GM19043 (cell line): ENCODE measurements around the gene SIPA1L3.
"Not testable (repeated sequence)": the region's sequence is repeated elsewhere in the genome, so short reads cannot be mapped to it uniquely, and the experiment has no call there.

ENCODE experiments used
- ATAC-seq: cut with Tn5 transposase; IDR thresholded peaks from one replicate; pipeline ENCODE4 v1.9.1; 2021; ENCODE audit warnings: low read depth; ENCODE audit not compliant: unreplicated experiment

SIPA1L3 gene

GRCh38 chr19:38018694-38019395 is 111.8 kb downstream of the SIPA1L3 start:
- no peak for ATAC-seq

- no peak for ATAC-seq
These were observed 112.4 kb downstream of the SIPA1L3 start for GRCh38 chr19:38019396-38019724.

GRCh38 chr19:38020311-38020710 is 113.3 kb downstream of the SIPA1L3 start:
- ATAC-seq = no peak

GRCh38 chr19:38021352-38021751 is 114.3 kb downstream of the SIPA1L3 start:
- no peak for ATAC-seq

GRCh38 chr19:38022791-38023670 is 116.0 kb downstream of the SIPA1L3 start:
- no peak for ATAC-seq

- ATAC-seq = no peak
These were observed 116.9 kb downstream of the SIPA1L3 start for GRCh38 chr19:38023671-38024541.

- ATAC-seq = peak; percentile 70
These were observed 118.2 kb downstream of the SIPA1L3 start for GRCh38 chr19:38024992-38025908.

- ATAC-seq = no peak
These were observed 118.9 kb downstream of the SIPA1L3 start for GRCh38 chr19:38025909-38026307.

GRCh38 chr19:38028913-38029510 is 122.0 kb downstream of the SIPA1L3 start:
- ATAC-seq = no peak

- ATAC-seq = not testable (repeated sequence)
These were observed 123.0 kb downstream of the SIPA1L3 start for GRCh38 chr19:38030001-38030400.

GRCh38 chr19:38030686-38031422 is 123.8 kb downstream of the SIPA1L3 start:
- ATAC-seq = no peak

GRCh38 chr19:38031423-38031770 is 124.4 kb downstream of the SIPA1L3 start:
- no peak for ATAC-seq

GRCh38 chr19:38032151-38032550 is 125.1 kb downstream of the SIPA1L3 start:
- no peak for ATAC-seq

- no peak for ATAC-seq
These were observed 125.9 kb downstream of the SIPA1L3 start for GRCh38 chr19:38032951-38033350.

GRCh38 chr19:38033658-38034491 is 126.9 kb downstream of the SIPA1L3 start:
- ATAC-seq = peak; percentile 65

- no peak for ATAC-seq
These were observed 127.5 kb downstream of the SIPA1L3 start for GRCh38 chr19:38034492-38034860.

GRCh38 chr19:38035515-38036495 is 128.8 kb downstream of the SIPA1L3 start:
- ATAC-seq = no peak
